GM08714 (cell line): Measurements from ENCODE around the gene TLK1.
"Not testable (repeated sequence)": the region's sequence is repeated elsewhere in the genome, so short reads cannot be mapped to it uniquely, and the experiment has no call there.

ENCODE experiments used
- H3K4me3 ChIP-seq: fragments of 200-500 bp; sonication (Bioruptor generic); 2 replicates; pipeline ENCODE4 v1.5.1; 2014; ENCODE audit warnings: mild to moderate bottlenecking, low read length, inconsistent platforms
- ZNF274 ChIP-seq: IDR thresholded peaks from 2 replicates; pipeline ENCODE4 v1.6.1; 2012; ENCODE audit warnings: mild to moderate bottlenecking, low read depth, low read length

Gene TLK1

DNA sequence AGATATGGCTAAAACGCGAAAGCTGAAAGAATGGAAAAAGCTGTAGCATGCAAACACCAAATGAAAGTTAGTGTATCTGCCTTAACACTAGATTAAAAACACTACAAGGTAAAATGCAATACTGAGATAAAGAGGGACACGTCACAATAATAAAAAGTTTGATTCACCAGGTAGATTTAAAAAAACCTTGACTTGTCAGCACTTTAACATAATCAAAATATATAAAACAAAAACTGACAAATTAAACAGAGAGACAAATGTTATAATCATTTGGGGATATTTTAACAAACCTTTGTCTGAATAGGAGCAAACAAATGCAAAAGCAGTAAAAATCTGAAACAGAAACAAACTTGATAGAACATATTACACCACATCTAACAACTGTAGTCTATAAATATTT, 18.3 kb downstream of the TLK1 start:
- no peak for TF ChIP-seq ZNF274
- no peak overlapping the region for H3K4me3 ChIP-seq

DNA sequence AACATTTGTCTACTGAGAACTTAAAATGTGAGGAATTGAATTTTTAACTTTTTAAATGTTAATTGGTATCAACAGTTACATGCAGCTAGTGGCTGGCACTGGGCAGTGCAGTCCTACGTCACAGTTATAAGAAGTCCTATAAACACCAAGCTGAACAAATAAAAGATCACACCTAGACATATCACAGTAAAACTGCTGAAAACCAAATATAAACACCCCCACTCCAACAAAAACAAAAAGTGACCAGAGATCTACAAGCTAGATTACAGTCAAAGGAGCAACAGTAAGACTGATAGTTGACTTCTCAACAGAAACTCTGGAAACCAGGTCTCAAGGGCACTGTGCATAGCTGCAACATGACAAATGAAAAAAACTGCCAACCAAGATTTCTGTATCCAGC, 19.4 kb downstream of the TLK1 start:
- no peak overlapping the region; the same call in 1 of the 2 replicates for H3K4me3 ChIP-seq
- TF ChIP-seq ZNF274 = no peak

DNA sequence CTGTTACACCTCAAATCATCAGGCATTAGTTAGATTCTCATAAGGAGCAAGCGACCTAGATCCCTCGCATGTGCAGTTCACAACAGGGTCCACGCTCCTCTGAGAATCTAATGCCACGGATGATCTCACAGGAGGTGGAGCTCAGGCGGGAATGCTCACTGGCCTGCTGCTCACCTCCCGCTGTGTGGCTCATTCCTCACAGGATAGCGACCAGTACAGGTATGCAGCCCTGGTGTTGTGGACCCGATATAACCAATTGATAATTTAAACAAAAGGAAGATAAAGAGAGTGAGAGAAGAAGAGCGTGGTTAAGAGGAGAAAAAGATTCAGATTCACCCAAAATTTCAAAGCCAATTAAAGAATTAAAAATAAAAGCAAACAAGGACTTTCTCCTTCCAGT, 20.8 kb downstream of the TLK1 start:
- TF ChIP-seq ZNF274 = no peak
- H3K4me3 ChIP-seq = no peak overlapping the region

DNA sequence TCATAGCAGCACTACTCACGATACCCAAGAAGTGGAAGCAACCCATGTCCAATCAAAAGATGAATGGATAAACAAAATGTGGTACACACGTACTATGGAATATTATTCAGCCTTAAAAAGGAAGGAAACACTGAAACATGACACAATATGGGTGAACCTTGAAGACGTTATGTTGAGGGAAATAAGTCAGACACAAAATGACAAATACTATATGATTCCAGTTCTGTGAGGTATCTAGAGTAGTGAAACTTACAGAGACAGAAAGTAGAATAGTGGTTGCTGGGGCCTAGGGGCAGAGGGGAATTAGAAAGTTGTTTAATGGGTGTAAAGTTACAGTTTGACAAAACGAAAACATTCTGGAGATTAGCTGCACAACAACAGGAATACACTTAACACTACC, 24.7 kb downstream of the TLK1 start:
- H3K4me3 ChIP-seq = no peak overlapping the region
- TF ChIP-seq ZNF274 = no peak

DNA sequence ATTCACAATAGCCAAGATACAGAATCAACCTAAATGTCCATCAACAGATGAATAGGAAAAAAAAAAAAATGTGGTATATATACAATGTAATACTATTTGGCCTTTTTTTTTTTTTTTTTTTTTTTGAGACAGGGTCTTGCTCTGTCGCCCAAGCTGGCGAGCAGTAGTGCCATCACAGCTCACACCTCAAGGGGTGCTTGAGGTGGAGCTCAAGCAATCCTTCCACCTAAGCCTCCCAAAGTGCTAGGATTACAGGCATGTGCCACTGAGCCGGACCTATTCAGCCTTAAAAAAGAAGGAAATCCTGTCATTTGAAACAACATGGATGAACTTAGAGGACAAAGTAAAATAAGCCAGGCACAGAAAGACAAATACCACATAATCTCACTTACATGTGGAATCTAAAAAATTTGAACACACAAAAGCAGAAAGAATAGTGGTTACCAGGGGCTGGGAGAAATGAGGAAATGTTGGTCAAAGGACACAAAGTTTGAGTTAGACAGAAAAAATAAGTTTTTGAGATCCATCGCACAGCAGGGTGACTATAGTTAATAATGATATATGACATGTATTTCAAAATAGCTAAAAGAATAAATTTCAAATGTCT, 26.0 kb downstream of the TLK1 start:
- no peak overlapping the region for H3K4me3 ChIP-seq
- TF ChIP-seq ZNF274 = no peak

DNA sequence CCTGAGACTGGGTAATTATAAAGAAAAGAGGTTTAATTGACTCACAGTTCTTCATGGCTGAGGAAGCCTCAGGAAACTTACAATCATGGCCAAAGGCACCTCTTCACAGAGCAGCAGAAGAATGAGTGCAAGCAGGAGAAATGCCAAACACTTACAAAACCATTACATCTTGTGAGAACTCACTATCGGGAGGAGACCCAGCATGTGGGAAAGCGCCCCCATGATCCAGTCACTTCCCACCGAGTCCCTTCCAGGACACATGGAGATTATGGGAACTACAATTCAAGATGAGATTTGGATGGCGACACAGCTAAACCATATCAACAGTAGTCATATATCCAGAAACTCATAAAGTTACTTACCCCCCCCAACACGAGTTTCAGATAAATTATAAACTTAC, 28.6 kb downstream of the TLK1 start:
- no peak overlapping the region for H3K4me3 ChIP-seq
- TF ChIP-seq ZNF274 = no peak

DNA sequence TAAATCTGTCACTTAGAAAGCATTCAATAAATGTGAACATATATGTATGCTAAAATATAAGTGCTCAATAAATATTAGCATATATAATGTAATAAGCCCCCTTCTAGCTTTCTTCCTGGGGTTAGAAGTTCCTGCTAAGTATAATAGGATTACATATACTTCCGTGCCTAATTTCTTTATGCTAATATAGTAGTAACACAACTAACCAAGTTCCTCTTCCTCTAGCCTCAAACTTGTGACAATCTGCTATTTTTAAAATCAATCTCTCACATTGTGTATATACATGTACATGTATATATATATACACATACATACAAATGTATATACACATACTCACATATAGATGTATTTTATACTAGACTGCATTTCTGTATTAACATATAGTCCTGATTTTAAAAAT, 32.2 kb downstream of the TLK1 start:
- H3K4me3 ChIP-seq = no peak overlapping the region
- TF ChIP-seq ZNF274 = no peak

DNA sequence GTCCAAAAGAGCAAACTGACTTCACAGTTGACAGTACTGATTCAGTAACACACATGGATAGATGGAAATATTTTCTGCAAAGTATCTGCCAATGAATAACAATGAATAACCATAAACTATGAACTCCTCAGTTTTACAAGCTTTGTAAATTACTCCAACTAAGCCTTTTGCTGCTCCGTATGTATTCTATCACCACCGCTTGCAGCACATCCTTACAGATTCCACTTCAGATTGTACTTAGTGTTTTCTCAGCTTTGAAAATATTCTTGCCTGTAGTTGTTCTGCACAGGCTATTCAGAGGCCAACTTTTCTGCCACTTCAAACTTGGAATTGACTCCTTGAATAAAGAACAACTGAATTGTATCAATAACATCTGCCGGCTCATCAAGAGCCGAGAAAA, 36.2 kb downstream of the TLK1 start:
- no peak for TF ChIP-seq ZNF274
- H3K4me3 ChIP-seq = no peak overlapping the region

DNA sequence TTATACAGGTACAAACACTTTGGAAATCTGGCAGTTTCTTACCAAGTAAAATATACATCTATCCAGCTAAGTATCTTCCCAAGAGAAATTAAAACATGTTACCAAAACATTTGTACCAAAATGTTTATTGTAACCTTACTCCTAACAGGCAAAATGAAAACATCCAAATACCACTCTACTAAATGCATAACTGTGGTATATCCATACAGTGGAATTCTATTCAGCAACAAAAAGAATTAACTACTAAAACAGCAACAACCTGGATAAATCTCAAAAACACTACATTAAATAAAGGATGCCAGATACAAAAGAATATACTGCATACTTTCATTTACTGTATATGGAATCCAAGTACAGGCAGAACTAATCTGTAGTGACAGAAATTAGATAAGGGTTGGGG, 51.1 kb downstream of the TLK1 start:
- no peak overlapping the region for H3K4me3 ChIP-seq

DNA sequence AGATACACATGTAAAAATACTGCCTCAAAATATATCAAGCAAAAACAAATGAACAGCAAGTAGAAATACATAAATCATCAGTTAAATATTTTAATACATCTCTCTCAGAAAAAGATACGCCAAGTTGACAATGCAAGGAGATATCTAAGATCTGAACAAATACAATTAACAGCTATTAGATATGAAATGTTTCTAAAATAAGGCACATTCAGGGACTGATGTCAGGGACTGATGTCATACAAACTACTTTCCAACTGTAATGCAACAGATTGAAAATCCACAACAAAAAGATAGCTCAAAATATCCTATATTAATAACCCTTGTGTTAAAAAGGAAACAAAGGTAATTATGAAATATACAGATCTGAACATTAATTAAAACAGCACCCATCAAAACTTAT, 51.7 kb downstream of the TLK1 start:
- TF ChIP-seq ZNF274 = no peak
- H3K4me3 ChIP-seq = no peak overlapping the region

More for the DNA sequence above, 51.1 kb downstream of the TLK1 start:
- no peak for TF ChIP-seq ZNF274

DNA sequence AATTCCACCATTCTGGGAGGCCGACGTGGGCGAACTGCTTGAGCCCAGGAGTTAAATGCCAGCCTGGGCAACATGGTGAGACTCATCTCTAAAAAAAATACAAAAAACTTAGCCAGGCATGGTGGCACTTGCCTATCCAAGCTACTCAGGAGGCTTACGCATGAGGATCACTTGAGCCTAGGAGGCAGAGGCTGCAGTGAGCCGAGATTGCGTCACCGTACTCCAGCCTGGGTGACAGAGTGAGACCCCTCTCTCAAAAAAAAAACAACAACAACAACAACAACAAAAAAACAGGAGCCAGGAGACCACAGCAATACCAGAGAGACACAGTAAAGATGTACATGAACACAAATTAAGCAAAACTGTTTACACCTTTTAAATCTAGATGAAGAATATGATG, 52.9 kb downstream of the TLK1 start:
- no peak overlapping the region for H3K4me3 ChIP-seq

DNA sequence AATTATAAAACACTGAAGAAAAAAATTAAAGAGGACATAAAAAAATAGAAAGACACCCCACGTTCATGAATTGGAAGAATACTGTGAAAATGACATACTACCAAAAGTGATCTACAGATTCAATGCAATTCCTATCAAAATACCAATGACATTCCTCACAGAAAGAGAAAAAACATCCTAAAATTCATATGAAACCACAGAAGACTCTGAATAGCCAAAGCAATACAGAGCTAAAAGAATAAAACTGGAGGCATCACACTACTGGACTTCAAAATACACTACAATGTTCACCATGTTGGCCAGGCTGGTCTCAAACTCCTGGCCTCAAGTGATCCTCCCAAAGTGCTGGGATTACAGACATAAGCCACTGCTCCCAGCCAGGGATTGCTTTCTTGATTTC, 56.3 kb downstream of the TLK1 start:
- H3K4me3 ChIP-seq = no peak overlapping the region
- no peak for TF ChIP-seq ZNF274

More for the DNA sequence above, 52.9 kb downstream of the TLK1 start:
- no peak for TF ChIP-seq ZNF274

DNA sequence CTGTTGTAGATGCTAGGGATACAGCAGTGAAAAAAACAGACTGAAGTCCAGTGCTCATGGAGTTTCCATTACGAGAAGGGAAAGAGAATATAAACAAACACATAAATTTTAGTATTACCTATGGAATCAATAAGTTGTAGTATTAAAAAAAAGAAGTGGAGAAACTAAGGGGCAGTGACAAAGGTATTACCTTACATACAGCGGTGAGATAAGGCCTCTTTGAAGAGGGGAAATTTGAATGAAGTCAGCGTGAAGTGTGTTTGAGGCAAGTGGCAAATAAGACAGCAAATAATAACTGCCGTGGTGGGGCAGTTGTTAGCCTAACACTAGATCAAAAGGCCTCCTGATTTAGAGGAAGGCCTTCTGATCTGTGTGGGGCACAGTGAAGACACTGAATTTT, 57.9 kb downstream of the TLK1 start:
- TF ChIP-seq ZNF274 = no peak
- no peak overlapping the region for H3K4me3 ChIP-seq

DNA sequence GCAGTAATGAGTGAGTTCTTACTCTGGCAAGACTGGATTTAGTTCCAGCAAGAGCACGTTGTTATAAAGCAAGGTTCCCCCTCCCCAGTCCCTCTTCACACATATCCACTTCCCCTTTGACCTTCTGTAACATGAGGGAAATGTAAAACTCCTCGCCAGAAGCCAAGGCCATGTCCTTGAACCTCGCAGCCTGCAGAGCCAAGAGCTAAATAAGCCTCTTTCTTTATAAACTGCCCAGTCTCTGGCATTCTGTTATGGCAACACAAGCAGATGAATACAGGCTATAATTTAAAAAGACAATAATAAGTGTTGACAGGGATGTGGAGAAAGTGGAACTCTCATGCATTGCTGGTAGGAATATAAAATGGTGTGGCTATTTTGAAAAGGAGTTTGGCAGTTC, 60.3 kb downstream of the TLK1 start:
- H3K4me3 ChIP-seq = no peak overlapping the region
- TF ChIP-seq ZNF274 = no peak

DNA sequence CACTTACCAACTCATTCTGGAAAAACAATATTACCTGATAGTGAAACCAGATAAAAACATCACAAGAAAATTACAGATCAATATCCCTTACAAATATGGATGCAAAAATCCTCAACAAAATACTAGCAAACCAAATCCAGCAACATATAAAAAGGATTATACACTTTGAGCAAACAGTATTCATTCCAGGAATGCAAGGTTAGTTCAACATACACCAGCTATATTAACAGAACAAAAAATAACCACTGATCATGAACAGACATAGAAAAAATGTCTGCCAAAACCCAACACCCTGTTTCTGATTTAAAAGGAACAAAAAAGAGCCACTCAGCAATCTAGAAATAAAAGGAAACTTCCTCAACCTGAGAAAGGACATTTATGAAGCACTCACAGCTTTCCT, 62.1 kb downstream of the TLK1 start:
- no peak for TF ChIP-seq ZNF274
- no peak overlapping the region for H3K4me3 ChIP-seq

DNA sequence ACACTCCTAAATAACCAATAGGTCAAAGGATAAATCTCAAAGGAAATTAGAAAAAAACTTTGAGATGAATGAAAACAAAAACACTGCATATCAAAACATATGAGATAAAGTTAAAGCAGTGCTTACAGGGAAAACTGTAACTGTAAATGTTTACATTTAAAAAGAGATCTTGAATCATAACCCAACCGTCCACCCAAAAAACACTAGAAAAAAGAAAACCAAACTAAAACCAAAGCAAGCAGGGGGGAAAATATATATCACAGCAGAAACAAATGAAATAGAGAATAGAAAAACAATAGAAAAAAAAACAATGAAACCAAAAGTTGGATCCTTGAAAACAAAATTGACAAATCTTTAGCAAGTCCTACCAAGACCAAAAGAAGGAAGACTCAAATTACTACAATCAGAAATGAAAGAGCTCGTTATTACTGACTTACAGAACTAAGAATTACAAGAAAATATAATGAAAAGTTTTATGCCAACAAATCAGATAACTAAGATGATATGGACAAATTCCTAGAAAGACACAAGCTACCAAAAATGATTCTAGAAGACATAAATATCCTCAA, 65.6 kb downstream of the TLK1 start:
- TF ChIP-seq ZNF274 = no peak
- H3K4me3 ChIP-seq = no peak overlapping the region

DNA sequence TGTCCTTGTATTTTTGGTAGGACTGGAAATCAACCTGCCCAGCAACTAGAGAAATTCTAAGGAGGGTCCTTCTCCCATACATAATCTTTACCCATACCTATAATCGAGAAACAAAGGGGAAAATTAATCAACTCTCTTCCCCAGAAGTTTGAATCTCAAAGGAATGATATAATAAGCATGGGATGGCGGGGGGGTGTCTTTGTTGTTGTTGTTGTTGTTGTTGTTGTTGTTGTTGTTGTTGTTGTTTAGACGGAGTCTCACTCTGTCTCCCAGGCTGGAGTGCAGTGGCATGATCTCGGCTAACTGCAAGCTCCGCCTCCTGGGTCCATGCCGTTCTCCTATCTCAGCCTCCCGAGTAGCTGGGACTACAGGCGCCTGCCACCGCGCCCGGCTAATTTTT, 69.2 kb downstream of the TLK1 start:
- H3K4me3 ChIP-seq = not testable (repeated sequence)
